HG03066 (cell line): ENCODE data around the gene PLXNA4.

Experiments
- ATAC-seq: cut with Tn5 transposase; IDR thresholded peaks from one replicate; pipeline ENCODE4 v1.9.1; 2021; ENCODE audit warnings: low read depth; ENCODE audit not compliant: unreplicated experiment

Gene PLXNA4

GRCh38 chr7:132424821-132425724, 151.2 kb downstream of the PLXNA4 start:
- ATAC-seq: no peak

DNA sequence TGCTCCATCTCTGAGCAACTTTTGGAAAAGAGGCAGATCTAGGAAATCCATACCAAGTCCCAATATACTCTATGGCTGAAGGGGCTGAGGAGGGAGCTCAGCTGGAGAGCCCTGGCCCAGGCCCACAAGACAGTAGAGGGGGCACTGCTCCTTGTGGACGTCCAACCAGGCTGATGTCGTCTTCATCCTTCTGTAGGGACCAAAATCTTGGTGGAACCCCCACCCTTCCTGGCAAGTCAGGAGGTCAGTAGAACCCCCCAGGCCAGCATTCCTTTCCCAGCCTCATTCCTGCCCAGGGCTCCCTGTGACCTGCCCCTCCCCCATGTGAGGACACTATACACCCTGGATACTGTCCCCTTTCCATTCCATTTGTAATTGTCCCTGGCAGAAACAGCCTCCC, 152.0 kb downstream of the PLXNA4 start:
- ATAC-seq: no peak

- no peak for ATAC-seq
Observed at GRCh38 chr7:132423594-132424200, 152.6 kb downstream of the PLXNA4 start.

DNA sequence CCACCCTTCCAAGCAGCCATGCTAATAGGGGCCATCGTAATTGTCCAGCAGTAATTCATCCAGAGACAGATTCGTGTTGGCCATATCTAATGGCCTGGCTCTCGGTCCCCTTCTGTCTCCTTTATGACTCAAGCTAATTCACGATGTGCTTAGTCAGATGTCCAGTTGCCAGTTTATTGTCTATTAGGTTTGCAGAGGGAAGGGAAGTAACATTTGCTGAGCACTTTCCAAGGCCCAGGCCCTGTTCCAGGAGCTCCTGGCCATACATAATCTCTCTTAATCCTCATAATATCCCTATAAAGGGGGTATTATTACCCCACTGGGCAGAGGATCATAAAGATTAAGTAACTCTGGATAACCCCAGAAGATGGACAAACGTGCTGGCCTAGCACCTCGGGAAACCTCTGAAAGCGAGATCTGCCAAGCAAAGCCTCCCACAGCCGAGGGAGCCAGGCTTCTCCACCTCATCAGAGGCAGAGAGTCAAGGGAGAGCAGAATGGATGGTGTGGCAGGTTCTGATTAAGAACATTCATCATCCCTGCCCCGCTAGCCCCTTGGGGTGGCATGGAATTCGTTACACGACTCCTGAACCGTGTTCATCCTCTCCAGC, 153.7 kb downstream of the PLXNA4 start:
- no peak for ATAC-seq

DNA sequence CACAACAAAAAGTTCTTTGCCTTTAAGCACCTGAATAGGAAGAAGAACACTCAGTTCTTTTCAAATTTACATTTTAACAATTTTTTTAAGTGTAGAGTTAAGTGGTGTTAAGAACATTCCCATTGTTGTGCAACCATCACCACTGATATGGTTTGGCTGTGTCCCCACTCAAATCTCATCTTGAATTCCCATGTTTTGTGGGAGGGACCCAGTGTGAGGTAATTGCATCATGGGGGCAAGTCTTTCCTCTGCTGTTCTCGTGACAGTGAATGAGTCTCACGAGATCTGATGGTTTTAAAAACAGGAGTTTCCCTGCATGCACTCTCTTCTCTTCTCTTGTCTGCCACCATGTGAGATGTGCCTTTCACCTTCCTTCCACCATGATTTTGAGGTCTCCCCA, 155.7 kb downstream of the PLXNA4 start:
- ATAC-seq: no peak

DNA sequence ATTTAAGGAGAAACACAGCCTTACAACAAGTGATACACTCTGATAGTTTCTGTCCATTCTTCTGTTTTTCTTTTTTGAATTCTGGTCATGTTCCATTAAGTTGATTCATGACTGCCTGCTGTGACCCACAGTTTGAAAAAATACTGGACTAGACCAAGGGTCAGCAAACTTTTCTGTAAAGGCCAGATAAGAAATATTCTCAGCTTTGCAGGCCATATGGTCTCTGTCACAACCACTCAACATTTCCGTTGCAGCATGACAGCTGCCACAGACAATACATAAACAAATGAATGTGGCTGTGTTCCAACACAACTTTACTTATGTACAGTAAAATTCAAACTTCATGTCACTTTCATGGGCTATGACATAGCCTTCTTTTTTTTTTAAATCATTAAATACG, 156.7 kb downstream of the PLXNA4 start:
- ATAC-seq: no peak

- no peak for ATAC-seq
Observed at GRCh38 chr7:132418840-132419239, 157.4 kb downstream of the PLXNA4 start.

- ATAC-seq: no peak
Observed at GRCh38 chr7:132417103-132417906, 159.0 kb downstream of the PLXNA4 start.

DNA sequence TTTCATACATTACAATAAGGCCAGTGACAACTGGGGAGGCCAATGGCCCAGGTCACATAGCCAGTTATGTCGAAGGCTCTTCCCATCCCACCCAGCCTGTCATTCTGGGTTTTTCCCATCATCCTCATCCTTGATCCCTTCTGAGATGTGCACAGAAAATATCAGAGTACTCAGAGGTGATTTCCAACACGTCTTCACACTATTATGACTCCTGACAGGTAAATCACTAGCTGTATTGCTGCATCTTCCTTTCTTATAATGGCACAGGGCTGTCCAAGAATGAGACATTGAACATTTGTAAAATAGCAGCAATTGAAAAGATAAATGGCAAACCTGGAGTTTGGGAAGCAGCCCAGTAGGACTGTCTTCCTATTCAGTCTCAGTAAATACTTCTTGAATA, 159.9 kb downstream of the PLXNA4 start:
- ATAC-seq: no peak

- no peak for ATAC-seq
Observed at GRCh38 chr7:132415259-132415658, 161.0 kb downstream of the PLXNA4 start.

- ATAC-seq: no peak
Observed at GRCh38 chr7:132414857-132415256, 161.4 kb downstream of the PLXNA4 start.

GRCh38 chr7:132412435-132412834, 163.8 kb downstream of the PLXNA4 start:
- no peak for ATAC-seq

DNA sequence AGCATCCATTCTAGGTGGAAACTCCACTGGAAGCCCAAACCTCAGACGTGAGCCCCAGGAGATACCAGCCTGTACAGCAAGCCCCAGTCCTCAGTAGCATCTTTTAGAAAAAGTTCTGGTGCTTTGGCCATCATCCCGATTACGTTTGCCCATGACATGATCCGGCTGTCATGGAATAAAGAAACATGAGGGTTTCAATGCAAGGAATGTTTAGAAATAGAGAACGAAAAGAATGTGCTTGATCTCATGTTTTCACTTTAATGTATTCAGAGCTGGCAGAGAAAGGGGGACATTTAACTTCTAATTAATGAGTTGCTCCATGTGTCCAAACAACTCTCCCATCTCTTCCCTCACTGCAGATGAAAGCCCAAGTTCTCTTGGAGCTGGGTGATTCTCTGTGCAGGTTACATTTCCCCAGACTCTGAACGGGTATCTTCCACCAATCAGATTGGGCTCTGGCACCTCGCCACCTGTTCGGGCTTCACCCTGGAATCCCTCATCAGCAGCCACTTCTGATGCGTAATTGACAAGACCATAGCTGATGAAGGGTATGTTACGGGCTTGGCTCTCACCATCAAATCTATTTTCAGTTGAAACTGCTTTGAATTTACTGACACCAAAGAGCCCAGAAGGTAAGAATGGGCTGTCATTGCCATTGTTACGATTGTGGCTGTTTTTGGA, 165.3 kb downstream of the PLXNA4 start:
- ATAC-seq: no peak

GRCh38 chr7:132410385-132410784, 165.9 kb downstream of the PLXNA4 start:
- ATAC-seq: no peak

GRCh38 chr7:132407764-132408163, 168.5 kb downstream of the PLXNA4 start:
- ATAC-seq: no peak

DNA sequence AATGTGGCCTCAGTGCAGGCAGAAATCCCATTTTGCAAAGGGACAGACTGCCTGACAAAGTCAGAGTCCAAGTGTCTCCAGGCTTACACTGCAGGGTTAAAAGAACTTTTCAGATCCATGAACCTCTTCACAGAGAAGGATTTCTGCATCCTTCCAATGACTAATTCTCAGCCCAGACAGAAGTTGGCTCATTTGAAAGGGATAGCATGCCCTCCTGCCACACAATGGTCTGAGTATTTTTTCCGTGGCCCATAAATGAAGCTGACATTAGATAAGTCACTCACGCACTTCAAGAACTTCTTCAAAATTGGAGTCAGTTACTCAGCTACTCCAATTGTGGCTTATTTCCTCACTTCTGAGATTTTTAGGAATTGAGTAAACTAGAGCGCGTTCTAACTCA, 170.2 kb downstream of the PLXNA4 start:
- ATAC-seq: no peak

GRCh38 chr7:132404261-132404660, 172.0 kb downstream of the PLXNA4 start:
- no peak for ATAC-seq

DNA sequence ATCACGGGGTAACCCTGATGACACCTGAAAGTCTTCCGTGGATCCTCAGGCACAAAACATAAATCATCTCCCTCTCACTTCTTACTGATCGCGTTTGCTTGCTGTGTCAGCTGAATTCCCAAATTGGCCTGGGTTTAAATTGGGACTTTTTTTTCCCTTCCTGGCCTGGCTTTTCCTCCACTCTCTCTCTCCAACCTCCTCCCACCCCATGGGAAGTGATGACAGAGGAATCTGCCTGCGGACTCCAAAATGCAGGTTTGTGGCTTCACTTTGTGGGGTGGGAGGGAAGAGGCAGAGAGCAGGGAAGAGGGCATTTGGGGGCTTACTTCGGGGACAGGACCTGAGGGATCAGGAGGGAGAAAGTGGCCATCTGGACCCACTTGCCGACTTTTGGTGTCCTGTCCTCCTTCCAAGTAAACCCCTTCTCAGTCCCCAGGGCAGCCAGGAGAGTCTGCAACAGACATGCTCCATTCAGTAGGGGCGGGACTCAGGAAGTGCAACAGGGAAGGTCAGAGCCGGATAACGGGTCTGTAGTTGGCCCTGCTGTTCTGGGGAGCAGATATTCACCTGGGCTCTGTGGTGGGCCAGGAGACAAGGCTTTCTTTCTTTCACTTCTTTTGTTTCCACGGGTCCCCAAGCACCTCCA, 172.7 kb downstream of the PLXNA4 start:
- no peak for ATAC-seq

GRCh38 chr7:132402751-132403245, 173.5 kb downstream of the PLXNA4 start:
- no peak for ATAC-seq

- no peak for ATAC-seq
Observed at GRCh38 chr7:132402096-132402495, 174.2 kb downstream of the PLXNA4 start.
